GM23338 (cell line): ENCODE measurements around the gene COPE.

Source experiments
- CTCF ChIP-seq, 2 experiments: fragments of 200-600 bp in 1 of 2; sonication (generic) in 1 of 2; conservative IDR thresholded peaks; 2 replicates each; pipeline versions ENCODE4 v1.5.1 to v1.6.1; 2016 to 2017; ENCODE audit warnings: antibody characterized with exemption in 2 of 2, low read depth in 2 of 2, mild to moderate bottlenecking in 2 of 2, moderate library complexity in 1 of 2
- POLR2AphosphoS5 ChIP-seq: IDR thresholded peaks from 2 replicates; pipeline ENCODE4 v1.6.1; 2016; ENCODE audit warnings: antibody characterized with exemption, low read depth

- TF ChIP-seq CTCF (conservative IDR thresholded peaks at IDR 0.05; ENCODE audit: low read depth in 2 of 2) = no peak
- TF ChIP-seq POLR2AphosphoS5 = no peak
Measured at GRCh38 chr19:18858906-18859646, 60.1 kb downstream of the COPE start.
